Motor neuron (in vitro differentiated cells): ENCODE measurements around the gene WTAP. TPM values are rescaled to one million over a fixed set of nuclear protein-coding genes. Genes with fewer than 3 reads are reported as not detected.
"Not testable (repeated sequence)": the region's sequence is repeated elsewhere in the genome, so short reads cannot be mapped to it uniquely, and the experiment has no call there.

Source experiments
- ATAC-seq, 8 experiments: fragments of 200-7000 bp; cut with Tn5 transposase; replicated peaks in 6 of 8; 2 replicates each; pipeline ENCODE4 v1.8.0; 2021; ENCODE audit warnings: mild to moderate bottlenecking in 8 of 8, moderate library complexity in 8 of 8
- H3K27ac ChIP-seq, 2 donors: fragments of 250-450 bp; sonication (Bioruptor Pico); 2 replicates each; pipeline ENCODE4 v1.9.0; 2021; ENCODE audit warnings: antibody characterized with exemption in 2 of 2, mild to moderate bottlenecking in 2 of 2, moderate library complexity in 1 of 2
- H3K4me1 ChIP-seq, 2 donors: fragments of 250-450 bp; sonication (Bioruptor Pico); replicated peaks in 1 of 2; 2 replicates each; pipeline ENCODE4 v1.6.1; 2021; ENCODE audit warnings: antibody characterized with exemption in 2 of 2, mild to moderate bottlenecking in 2 of 2, moderate library complexity in 1 of 2
- H3K4me3 ChIP-seq, 5 donors: fragments of 250-450 bp; sonication (Bioruptor Pico); 2 replicates each; pipeline ENCODE4 v1.9.0; 2021; ENCODE audit warnings: antibody characterized with exemption in 5 of 5, mild to moderate bottlenecking in 5 of 5, moderate library complexity in 4 of 5
- WGBS, 10 experiments: fragments of 450-650 bp; shearing (Covaris generic); methylation state at CpG; one replicate each; pipeline ENCODE4 v1.0.0; 2022; 5-methylcytosine and 5-hydroxymethylcytosine counted together
- in situ Hi-C, 9 experiments: fragments of 400-800 bp; cut with MboI; loops; one replicate each; pipeline ENCODE4 v1.15.0; 2021; ENCODE audit warnings: low sequenced_read_pairs in 9 of 9, low pct_unique_long_range_greater_than_20kb in 2 of 9; ENCODE audit not compliant: unreplicated experiment in 9 of 9
- total RNA-seq, 8 experiments: library from RNA; unstranded; fragments of 300-600 nt; gene quantifications; 2 replicates each; pipeline versions ENCODE4 v1.2.3 to v1.2.4, GENCODE V29; 2022

The WTAP gene
- total RNA-seq, 8 experiments from 2014 or later, result 73.8 to 139 (median 87.2) TPM

DNA sequence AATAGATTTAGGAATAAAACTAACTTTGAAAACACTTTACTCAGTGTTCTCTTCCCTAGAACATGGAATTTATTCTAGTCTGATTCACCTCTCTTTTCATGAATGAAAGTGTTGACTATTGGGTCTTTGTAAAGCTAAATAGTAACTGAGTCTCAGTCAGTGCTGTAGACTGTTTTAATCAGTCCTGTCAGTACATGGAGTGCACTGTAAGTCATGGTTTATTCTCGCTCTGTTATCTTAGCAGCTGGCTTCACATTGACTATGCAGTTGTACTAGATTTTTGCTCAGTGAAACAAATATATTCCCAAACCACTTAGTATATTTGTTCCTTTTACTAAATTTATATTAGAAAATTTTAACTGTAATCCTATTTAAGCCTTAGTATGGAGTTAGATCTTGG is 19.5 kb downstream of the WTAP start:
- 50 to 100% (median 100%) methylated on average over 1 of the region's 1 CpG; no CpG with 5 or more reads in 3 of the 10 experiments for WGBS, 10 experiments
- no peak for ATAC-seq
- Histone ChIP-seq H3K27ac (no peak overlapping the region), H3K4me3 (no peak overlapping the region), H3K4me1 (no peaks in the 10 kb centered on the region)
- in situ Hi-C loops, result no loop called here

DNA sequence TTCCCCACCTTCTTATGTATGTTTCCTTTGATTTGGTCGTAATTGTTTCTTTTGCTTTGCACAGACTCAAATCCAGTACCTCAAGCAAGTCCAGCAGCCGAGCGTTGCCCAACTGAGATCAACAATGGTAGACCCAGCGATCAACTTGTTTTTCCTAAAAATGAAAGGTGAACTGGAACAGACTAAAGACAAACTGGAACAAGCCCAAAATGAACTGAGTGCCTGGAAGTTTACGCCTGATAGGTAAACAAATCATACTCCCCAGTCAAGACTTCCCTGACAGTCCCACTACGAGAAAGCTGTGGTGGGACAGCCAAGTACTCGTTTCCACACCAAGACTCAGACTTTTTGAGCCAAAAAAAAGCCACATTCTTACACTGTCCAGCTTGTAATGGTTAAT is 20.8 kb downstream of the WTAP start:
- ATAC-seq, H3K27ac ChIP-seq, H3K4me3 ChIP-seq, H3K4me1 ChIP-seq, in situ Hi-C loops: not testable (repeated sequence)
- 94 to 100% (median 100%) methylated on average over 1 to 2 of the region's 7 CpGs; no CpG with 5 or more reads in 7 of the 10 experiments for WGBS, 10 experiments

DNA sequence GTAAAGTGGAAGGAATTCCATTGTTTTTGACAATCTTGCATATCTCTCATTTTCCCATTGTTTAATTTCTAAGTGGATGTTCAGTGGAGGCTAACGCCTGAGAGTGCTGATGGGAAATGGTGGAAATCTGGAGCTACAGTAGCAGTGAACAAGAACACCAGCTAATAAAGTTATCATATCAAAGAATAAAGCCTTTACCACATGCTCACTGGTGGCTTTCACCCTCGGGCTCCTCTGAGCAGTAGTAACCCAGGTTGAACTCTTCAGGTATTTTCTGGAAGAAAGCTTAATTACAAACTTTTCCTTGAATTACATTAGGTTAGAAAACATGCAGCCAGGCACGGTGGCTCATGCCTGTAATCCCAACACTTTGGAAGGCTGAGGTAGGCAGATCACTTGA is 24.1 kb downstream of the WTAP start:
- 57 to 100% (median 92%) methylated on average over 1 to 3 of the region's 3 CpGs; no CpG with 5 or more reads in 2 of the 10 experiments for WGBS, 10 experiments
- H3K4me3 ChIP-seq, result no peak overlapping the region
- in situ Hi-C loops, result no loop called here
- ATAC-seq, result no peak
- H3K4me1 ChIP-seq, result no peaks in the 10 kb centered on the region
- no peak overlapping the region for H3K27ac ChIP-seq

- no peak for ATAC-seq
- Histone ChIP-seq H3K4me1 (no peaks in the 10 kb centered on the region), H3K4me3 (no peak overlapping the region), H3K27ac (no peak overlapping the region)
- in situ Hi-C loops, result no loop called here
- 76 to 100% (median 89%) methylated on average over 3 to 6 of the region's 6 CpGs; no CpG with 5 or more reads in 1 of the 10 experiments for WGBS, 10 experiments
These were observed 26.0 kb downstream of the WTAP start for GRCh38 chr6:159753081-159753872.

- in situ Hi-C loops, result no loop called here
- no peaks in the 10 kb centered on the region for H3K4me1 ChIP-seq
- no peak overlapping the region for H3K4me3 ChIP-seq
- ATAC-seq, result no peak
- H3K27ac ChIP-seq, result no peak overlapping the region
- 63 to 100% (median 82%) methylated on average over 1 to 2 of the region's 2 CpGs; no CpG with 5 or more reads in 2 of the 10 experiments for WGBS, 10 experiments
These were observed 27.1 kb downstream of the WTAP start for GRCh38 chr6:159754401-159754800.

DNA sequence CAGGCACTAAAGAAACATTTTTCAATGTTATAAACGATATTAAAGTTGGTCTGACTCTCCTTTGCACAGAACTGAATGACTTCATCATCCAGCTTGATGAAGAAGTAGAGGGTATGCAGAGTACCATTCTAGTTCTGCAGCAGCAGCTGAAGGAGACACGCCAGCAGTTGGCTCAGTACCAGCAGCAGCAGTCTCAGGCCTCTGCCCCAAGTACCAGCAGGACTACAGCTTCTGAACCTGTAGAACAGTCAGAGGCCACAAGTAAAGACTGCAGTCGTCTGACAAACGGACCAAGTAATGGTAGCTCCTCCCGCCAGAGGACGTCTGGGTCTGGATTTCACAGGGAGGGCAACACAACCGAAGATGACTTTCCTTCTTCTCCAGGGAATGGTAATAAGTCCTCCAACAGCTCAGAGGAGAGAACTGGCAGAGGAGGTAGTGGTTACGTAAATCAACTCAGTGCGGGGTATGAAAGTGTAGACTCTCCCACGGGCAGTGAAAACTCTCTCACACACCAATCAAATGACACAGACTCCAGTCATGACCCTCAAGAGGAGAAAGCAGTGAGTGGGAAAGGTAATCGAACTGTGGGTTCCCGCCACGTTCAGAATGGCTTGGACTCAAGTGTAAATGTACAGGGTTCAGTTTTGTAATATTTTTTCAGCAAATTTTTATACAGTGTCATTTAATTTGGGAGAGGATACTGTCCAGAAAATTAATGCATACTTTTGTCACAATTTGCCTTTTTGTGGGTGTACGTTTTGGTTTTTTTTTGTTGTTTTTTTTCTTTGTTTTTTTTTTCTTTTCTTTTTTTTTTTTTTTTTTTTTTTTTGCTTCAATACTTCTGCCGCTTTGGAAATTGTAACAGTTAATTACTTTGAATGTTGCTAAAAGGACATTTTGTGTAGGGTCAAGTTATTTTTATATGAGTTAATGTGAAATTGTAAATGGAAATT is 27.9 kb downstream of the WTAP start:
- no peak overlapping the region for H3K27ac ChIP-seq
- in situ Hi-C loops, result no loop called here
- WGBS, 10 experiments, result 64 to 97% (median 93%) methylated on average over 5 to 14 of the region's 15 CpGs
- no peak overlapping the region for H3K4me3 ChIP-seq
- peak in 1 of 8 experiments; percentile 15 for ATAC-seq
- no peaks in the 10 kb centered on the region for H3K4me1 ChIP-seq

- Histone ChIP-seq H3K4me1 (peaks cover 7 to 8% of the 10 kb centered on the region in 2 donors), H3K4me3 (no peak overlapping the region), H3K27ac (no peak overlapping the region)
- in situ Hi-C loops, result no loop called here
- no peak for ATAC-seq
- 50 to 100% (median 100%) methylated on average over 1 to 4 of the region's 4 CpGs; no CpG with 5 or more reads in 1 of the 10 experiments for WGBS, 10 experiments
These were observed 29.2 kb downstream of the WTAP start for GRCh38 chr6:159756508-159756907.

DNA sequence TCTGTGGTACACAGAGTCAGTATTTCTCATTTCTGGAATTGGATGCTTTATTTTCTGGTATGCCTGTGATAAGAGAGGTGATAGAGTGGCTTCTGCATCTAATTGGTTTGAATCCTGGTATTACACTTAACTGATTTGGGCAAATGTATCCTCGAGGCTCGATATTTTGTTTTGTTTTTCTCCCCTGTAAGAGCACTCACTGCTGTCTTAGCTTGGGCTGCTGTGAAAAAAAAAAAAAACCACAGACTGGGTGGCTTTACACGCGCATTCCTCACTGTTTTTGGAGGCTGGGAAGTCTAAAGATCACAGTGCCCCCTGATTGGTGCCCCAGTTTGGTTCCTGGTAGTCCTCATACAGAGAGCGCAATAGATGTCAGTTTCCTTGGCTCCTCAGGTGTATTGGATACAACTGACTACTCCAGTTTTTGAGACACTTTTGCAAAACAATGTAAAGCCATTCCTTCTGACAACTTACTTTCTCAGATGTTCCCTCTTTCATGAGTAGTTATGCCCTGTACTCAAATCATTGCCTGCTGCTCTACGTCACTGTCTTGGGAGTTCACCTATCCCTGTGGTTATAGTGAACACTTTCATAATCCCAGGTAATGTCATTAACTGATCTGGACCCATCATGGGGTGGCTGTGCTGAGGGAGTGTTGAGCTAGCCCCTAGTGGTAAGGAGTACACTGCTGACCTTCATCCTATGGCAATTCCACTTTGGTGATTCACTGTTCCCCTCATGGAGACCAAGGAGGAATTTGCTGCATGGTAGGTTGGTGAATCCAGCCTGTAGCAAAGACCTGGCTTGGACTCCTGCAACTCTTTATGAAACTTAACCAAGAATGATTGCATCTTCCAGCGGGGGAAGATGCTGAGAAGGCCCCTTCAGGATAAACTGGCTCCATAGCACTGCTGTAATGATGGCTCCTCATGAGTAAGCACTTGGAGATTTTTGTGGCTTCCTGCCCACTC is 31.0 kb downstream of the WTAP start:
- H3K27ac ChIP-seq, result no peak overlapping the region
- no peak for ATAC-seq
- in situ Hi-C loops, result no loop called here
- H3K4me1 ChIP-seq, result peaks cover 10 to 13% of the 10 kb centered on the region in 2 donors
- 60 to 100% (median 94%) methylated on average over 2 to 6 of the region's 7 CpGs; no CpG with 5 or more reads in 2 of the 10 experiments for WGBS, 10 experiments
- no peak overlapping the region for H3K4me3 ChIP-seq

GRCh38 chr6:159759645-159760044 is 32.3 kb downstream of the WTAP start:
- Histone ChIP-seq H3K4me3 (no peak overlapping the region), H3K27ac (no peak overlapping the region), H3K4me1 (peaks cover 10 to 13% of the 10 kb centered on the region in 2 donors)
- ATAC-seq, result peak in 1 of 8 experiments; percentile 22
- WGBS, 10 experiments, result 17 to 100% (median 65%) methylated on average over 1 to 2 of the region's 2 CpGs; no CpG with 5 or more reads in 7 of the 10 experiments
- in situ Hi-C loops, result no loop called here

DNA sequence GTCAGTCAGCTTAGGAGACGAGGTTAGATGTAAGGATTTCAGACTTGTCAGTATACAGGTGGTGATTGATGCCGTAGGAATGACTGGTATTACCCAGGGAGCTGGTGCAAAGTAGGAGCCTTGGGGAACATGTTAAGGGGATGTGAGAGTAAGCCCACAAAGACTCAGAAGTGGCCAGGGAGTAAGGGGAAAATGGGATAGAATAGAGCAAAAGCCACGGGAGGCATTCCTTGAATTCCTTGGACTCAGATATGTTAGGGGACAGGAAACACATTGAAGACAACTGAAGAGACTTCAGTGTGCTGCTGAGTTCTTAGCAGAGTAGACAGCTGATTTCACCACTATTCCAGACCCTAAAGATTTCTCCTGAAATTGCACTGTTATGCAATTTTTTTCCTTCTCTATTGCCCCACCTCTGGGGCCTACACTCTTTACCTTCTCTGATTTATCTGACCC is 33.3 kb downstream of the WTAP start:
- WGBS, 10 experiments, result 0 to 80% (median 40%) methylated on average over 1 to 3 of the region's 3 CpGs; no CpG with 5 or more reads in 3 of the 10 experiments
- ATAC-seq, result no peak
- Histone ChIP-seq H3K4me1 (peaks cover 10 to 13% of the 10 kb centered on the region in 2 donors), H3K27ac (no peak overlapping the region), H3K4me3 (peak overlapping the region in 4 of 5 donors; percentile 55 to 97 (median 86))
- in situ Hi-C loops, result no loop called here

DNA sequence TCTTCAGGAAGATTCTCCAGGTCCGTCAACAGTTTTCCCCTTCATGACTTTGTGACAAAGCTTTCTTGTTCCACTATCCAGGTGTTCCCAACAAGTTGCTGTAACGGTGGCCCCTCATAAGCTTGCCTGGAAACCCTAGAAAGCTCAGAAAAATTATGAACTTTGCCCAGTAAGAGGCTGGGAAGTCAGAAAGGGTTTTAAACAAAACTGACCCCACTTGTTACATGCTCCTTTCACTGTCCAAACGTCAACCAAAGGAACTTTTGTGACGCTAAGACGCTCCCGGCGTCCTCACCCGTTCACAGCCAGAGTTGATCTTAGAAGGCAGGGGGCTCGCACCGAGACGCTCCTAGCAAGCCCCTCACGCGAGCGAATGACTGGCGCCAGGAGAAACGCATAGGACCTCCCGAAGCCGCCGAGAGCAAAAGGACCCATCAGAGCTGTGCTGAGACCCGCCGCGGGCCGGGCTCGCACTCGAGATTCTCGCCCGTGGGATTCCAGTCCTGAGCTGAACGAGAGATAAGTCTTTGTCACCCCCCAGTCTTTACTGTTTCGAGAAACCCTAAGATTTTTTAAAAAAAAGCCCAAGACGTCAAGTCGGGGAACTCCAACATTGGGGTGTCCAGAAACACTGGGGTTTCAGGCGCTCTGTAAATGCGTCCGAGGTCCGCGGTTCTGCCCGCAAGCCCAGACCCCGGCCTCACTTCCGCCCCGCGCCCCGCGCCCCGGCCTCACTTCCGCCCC is 34.0 kb downstream of the WTAP start:
- Histone ChIP-seq H3K4me3 (peak overlapping the region; percentile 55 to 97 (median 85)), H3K27ac (peak overlapping the region; percentile 94 to 98), H3K4me1 (peaks cover 10 to 13% of the 10 kb centered on the region in 2 donors)
- ATAC-seq, result peak; percentile 0 to 4 (median 1)
- in situ Hi-C loops, result no loop called here
- WGBS, 10 experiments, result 0 to 49% (median 8%) methylated on average over 2 to 18 of the region's 45 CpGs; no CpG with 5 or more reads in 2 of the 10 experiments
